Right kidney (tissue), 9 donors: ENCODE data around the gene FOXP1.

Source experiments
- DNase-seq: peaks from one replicate; pipeline ENCODE4 v3.0.0-alpha.2; 2016
- long read RNA-seq, 8 donors: transcript quantifications; one replicate each; lab custom pipeline, GENCODE V29; 2026

FOXP1 gene
- long read RNA-seq, donor 1, partial matches to known transcripts = 0 of 3 reads
- long read RNA-seq, donor 1, other reads (novel, unspliced or antisense) = 0 of 3 reads
- long read RNA-seq, donor 2, partial matches to known transcripts = 0 of 1 reads
- long read RNA-seq, donor 2, other reads (novel, unspliced or antisense) = 0 of 1 reads
- long read RNA-seq, donor 3, partial matches to known transcripts = 0 of 3 reads
- long read RNA-seq, donor 3, other reads (novel, unspliced or antisense) = 0 of 3 reads
- long read RNA-seq, donor 4, transcript FOXP1-204 (2 exons, 664 nt) = major isoform, 8 of 8 reads
- long read RNA-seq, donor 4, partial matches to known transcripts = 0 of 8 reads
- long read RNA-seq, donor 4, other reads (novel, unspliced or antisense) = 0 of 8 reads
- long read RNA-seq, donor 5, partial matches to known transcripts = 0 of 1 reads
- long read RNA-seq, donor 5, other reads (novel, unspliced or antisense) = 0 of 1 reads
- long read RNA-seq, donor 6, partial matches to known transcripts = 0 of 2 reads
- long read RNA-seq, donor 6, other reads (novel, unspliced or antisense) = 0 of 2 reads
- long read RNA-seq, donor 7, partial matches to known transcripts = 0 of 6 reads
- long read RNA-seq, donor 7, other reads (novel, unspliced or antisense) = 0 of 6 reads
- long read RNA-seq, donor 8, partial matches to known transcripts = 0 of 3 reads
- long read RNA-seq, donor 8, other reads (novel, unspliced or antisense) = 0 of 3 reads

DNA sequence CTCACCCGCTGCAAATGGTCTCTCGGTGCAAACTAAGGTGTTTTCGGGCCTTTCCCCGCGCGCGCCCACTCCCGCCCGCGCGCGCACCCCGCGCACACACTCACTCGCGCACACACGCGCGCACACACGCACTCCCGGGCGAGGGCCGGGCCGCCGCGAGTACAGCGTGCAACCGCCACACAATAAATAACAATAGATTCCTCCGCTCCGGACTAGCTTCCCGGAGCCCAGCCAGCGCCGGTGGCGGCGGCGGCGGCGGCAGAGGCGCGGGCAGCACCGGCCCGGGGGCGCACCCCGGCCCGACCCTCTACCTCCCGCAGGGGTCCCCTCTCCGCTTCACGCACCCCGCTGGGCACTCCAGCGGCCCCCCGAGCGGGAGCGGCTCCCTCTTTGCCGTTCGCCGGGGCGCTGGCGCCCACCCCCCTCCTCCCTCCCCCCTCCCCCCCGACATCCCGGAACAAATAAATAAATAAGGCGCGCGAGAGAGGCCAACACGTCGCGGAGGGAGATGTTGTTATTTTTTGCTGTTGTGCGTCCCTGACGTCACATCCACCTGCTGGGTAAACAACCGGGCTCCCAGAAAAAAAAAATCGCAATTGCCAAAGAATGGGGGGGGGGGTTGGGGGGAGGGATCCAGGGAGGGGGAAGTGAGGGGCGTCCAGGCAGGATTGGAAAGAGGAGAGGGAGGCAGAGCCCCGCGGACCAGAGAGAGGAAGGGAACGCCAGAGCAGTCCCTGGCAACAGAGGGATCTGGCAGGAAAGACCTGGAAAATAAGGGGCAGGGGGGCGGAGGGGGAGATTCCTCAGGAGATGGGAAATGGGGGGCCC is at the start of gene FOXP1:
FOXP1 (minus strand) TSS at position 163 of the 828 bp plus-strand sequence. CDS start 385,347 bp downstream, outside the sequence.
- peak; percentile 91 for DNase-seq

- DNase-seq = no peak
Observed at GRCh38 chr3:71629711-71630110, 46.2 kb upstream of the FOXP1 start.

DNA sequence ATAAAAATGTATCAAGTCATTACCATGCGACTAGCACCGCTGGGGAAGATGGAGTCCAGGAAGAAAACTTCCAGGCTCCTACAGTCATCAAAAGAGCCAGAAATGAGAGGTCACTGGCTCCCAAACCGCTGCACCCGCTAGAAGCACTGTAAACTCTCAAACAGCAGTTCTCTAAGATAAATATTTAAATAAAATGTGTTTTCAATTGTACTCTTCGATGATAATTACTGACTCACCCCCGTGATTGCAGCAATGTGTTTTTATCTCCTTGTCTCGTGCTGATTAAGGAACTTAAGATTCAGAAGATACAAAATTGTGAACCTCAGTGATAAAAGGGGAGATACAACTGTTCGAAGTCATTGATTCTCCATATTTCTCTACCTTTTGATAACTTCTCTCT is 45.8 kb upstream of the FOXP1 start:
- DNase-seq = no peak

DNA sequence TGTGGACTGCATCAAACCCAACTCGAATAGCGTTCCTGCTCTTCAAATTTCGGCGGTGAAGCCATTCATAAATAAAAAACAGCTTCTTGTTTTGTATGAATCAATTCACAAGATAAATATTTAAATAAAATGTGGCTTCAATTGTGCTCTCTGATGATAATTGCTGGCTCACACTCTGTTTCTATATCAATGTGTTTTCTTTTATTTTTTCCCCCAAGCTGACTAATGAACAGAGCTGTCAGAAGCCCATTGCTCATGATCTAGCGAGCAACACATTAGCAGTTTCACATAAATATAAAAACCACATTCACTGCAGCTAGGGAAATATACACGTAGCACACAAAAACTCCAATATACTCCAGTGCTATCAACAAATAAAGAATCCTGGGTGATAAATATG is 45.0 kb upstream of the FOXP1 start:
- no peak for DNase-seq

DNA sequence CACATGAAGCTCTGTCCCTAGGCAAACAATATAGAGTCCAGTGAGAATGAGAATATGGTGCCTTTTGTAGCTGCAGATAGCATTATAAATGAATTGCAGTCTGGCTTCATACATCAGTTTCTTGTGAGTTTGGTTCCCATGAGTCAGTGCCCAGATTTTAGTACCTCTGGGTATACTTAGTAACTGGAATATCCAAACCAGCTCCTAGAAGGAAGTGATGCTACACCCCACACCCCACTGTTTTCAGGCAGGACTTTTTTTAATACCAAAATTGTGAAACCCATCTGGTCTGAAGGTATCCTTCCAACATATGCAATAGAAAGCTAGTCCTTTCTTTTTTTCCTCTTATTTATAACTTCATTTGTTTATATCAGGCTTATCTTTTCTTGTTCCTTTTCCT is 42.1 kb upstream of the FOXP1 start:
- no peak for DNase-seq

DNA sequence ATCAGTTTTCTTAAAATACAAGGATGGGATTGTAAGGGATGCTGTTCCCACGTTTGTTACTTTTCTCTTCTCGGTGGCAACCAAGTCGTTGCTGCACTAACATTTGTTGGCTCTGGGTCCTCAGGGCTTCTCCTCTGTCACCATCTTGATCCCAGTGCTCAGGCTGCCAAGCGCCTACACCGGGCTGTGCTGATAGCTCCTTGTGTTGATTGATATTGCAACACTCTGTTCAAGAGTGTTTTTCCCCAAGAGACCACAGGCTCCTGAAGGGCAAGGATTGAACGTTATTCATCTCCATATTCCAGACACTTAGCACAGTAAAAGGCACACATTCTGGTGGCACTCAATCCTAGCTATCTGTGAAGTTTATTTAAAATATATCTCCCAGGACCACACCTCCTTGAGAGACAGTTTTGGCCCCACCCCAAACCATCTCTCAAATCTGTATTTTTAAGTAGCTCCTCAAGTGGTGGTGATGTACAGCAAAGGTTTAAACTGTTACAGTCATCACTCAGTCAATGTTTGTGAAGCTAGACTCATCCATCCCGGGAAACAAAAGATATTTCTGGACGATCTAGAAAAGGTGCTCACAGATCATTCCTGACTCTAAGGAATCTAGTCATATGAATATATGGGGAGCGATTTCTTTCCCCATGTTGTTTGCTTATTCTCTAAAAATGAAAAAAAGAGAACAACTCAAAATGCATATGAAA is 38.5 kb upstream of the FOXP1 start:
- DNase-seq = no peak

DNA sequence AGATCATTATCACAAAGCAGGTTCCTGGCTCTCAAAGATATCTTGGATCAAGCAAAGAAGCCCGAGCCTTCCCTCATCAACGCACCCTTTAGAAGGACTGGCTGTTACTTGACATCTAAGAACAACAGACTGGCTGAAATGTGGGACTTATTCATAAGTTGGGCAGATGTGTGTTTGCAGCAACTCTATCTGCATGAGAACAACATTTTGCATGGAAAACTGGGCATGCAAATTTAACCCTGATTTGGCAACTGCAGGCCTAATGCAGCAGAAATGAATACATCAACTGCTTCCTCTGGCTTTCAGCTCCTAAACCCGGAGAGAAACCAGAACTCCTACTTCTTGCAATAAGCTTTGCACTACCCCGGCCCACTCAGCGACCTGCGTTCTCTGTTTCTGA is 35.0 kb upstream of the FOXP1 start:
- no peak for DNase-seq

DNA sequence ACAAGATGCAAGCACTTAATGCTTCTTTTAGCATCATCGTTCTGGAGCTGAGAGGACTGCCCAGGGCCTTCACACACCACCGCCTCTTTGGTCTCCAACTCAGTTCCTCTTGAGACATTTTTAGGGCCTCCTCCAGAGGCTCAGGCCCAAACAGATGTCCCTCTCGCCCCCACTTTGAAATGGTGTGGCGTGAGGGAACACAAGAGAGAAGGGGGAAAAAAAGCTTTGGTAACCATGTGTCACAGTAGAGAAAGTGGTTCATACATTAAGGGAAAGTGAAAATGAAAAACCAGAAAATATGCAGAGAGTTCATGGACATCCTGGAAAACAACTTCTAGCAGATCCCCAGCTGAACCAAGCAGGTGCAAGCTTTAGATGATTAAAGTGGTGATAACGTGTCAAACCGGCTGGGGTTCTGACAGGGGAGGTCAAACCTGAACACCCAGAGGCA is 33.1 kb upstream of the FOXP1 start:
- no peak for DNase-seq

- DNase-seq = no peak
Observed at GRCh38 chr3:71614869-71615268, 31.3 kb upstream of the FOXP1 start.

DNA sequence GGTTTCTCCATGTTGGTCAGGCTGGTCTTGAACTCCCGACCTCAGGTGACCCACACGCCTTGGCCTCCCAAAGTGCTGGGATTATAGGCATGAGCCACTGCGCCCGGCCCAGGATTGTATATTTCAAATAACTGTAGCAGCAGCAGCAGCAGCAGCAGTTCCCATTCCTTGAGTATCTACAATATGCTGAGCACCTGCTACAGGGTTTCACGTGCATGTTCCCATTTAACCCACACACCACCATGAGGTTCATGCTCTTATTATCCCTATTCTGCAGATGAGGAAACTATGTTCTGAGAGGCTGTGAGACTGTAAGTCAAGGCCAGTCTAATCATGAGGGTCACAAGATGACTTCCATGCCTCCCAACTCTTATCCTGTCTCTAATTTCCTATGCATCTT is 30.9 kb upstream of the FOXP1 start:
- DNase-seq = no peak

DNA sequence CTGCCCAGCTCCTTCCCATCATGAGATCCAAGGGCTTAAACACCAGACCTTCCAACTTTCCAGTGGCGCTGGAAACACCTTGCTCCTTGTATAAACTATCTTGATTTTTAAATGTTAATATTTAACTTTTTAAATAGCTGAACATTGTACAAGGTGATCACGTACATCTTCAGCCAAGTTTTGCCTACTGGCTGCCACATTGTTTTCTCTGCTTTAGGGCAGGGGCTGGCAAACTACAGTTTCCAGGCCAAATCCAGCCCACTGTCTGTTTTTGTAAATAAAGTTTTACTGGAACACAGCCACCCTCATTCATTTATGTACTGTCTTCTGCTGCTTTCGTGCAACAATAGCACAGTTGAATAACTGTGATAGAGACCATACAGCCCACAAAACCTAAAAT is 27.6 kb upstream of the FOXP1 start:
- no peak for DNase-seq

GRCh38 chr3:71607364-71607763 is 23.8 kb upstream of the FOXP1 start:
- DNase-seq = no peak

DNA sequence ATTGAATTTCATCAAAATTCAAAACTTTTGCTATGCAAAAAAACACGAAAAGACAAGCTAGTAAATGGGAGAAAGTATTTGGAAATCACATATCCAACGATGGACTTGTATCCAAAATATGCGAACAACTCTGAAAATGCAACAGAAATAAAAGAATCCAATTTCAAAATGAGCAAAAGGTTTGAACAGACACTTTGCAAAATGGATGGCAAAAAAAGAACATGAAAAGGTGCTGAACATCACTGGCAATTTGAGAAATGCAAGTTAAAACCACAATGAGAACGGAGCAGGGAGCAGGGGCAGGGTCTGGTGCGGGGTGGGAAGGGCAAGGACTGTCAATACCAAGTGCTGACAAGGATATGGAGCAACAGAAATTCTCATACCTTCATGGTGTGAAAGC is 23.1 kb upstream of the FOXP1 start:
- no peak for DNase-seq

DNA sequence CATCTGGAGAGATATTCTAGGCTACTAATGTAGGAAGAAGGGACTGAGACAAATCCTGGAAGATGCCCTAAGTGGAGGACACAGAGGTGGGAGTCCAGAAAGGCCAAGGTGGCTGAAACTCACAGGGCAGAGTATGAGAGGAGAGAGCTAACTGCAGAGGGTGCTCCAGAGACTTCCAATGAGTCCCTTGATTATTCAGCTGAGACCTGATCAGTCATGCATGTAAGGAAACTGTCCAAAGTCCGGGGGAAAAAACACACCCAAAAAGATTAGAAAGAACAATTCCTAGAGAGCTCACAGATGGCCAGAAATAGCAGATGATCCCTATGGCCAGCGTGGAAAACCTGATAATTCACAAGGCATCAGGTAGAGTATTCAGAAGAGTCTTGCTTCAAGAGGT is 18.7 kb upstream of the FOXP1 start:
- no peak for DNase-seq

DNA sequence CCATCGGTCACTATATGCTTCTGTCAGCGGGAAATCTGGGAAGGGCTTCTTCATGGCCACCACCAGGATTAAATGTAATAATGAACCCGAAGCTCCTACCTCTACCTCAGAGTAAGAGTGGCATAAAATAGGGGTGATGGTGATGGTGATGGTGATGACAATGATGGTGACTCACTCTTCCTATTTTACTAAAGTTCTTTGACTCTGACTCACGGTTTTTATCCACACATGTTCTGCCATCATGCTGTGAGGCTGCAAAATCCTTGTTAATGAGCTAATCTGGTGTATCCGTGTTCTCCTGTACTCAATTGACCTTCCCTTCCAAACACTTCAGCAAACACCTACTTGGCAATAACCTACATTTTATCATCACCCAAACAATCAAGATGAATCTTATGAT is 18.3 kb upstream of the FOXP1 start:
- DNase-seq = no peak

DNA sequence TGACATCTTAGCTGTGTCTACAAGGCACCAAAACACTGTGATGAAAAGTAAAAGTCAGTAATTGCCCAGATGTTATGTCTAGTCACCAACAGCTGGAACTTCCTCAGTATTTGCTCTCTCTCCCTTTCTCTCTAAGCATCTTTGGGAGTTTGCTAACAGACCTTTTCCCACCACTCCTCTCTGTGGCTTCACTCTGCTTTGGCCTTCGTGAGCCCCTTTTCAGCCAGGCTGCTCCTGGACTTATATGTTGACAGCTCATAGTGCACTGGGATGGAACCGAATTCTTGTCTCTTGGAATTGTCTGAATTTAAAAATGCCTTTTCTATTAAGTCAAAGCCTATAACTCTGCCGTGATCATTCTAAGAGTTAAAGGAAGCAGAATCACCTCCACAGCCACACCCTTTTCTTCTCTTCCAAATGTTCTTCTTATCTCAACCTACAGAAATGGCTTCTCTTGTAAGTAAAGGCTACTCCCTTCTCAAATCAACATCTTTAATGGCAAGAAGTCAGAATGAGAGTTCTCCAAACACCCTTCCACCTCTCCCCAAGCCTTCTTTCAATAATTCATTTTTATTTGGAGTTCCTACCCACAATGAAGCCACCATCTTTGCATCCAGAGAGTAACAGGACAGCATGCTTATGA is 17.2 kb upstream of the FOXP1 start:
- DNase-seq = no peak

GRCh38 chr3:71599416-71599815 is 15.9 kb upstream of the FOXP1 start:
- DNase-seq = no peak

DNA sequence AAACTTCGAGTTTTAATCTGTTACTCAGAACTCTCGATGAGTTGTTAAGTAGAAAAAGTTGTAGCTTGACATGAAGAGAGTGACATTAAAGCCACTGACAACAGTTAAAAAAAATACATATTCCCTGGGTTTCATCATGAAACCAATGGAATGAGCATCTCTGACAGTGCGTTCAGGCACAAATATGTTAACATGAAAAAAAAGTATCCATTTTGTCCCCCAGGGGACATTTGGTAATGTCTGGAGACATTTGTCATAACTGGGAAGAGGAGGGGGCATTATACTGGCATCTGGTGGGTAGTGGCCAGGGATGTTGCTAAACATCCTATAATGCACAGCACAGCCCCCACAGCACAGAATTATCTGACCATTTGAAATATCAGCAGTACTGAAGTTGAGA is 14.8 kb upstream of the FOXP1 start:
- DNase-seq = no peak

- no peak for DNase-seq
Observed at GRCh38 chr3:71597286-71597685, 13.8 kb upstream of the FOXP1 start.

GRCh38 chr3:71593106-71593505 is 9.6 kb upstream of the FOXP1 start:
- DNase-seq = no peak

GRCh38 chr3:71591101-71591500 is 7.6 kb upstream of the FOXP1 start:
- no peak for DNase-seq

- DNase-seq = no peak
Observed at GRCh38 chr3:71589132-71589531, 5.6 kb upstream of the FOXP1 start.
